Osteocyte (in vitro differentiated cells): ENCODE measurements around the gene EIF4B. TPM values are rescaled to one million over a fixed set of nuclear protein-coding genes. Genes with fewer than 3 reads are reported as not detected.
A peak's percentile ranks its signal among the peaks of the same experiment; 100 is the strongest.

Source experiments
- DNase-seq: peaks from one replicate; pipeline ENCODE4 v3.0.0; 2021; ENCODE audit warnings: mixed read lengths; ENCODE audit not compliant: unreplicated experiment; ENCODE audit errors: extremely low spot score
- H3K27ac Mint-ChIP-seq: one replicate; pipeline ENCODE4 v1.8.0; 2021; ENCODE audit warnings: mild to moderate bottlenecking, mixed read lengths; ENCODE audit not compliant: unreplicated experiment
- H3K27me3 Mint-ChIP-seq: one replicate; pipeline ENCODE4 v1.8.0; 2021; ENCODE audit warnings: mixed read lengths; ENCODE audit not compliant: unreplicated experiment
- H3K36me3 Mint-ChIP-seq: one replicate; pipeline ENCODE4 v1.8.0; 2021; ENCODE audit warnings: mixed read lengths; ENCODE audit not compliant: unreplicated experiment
- H3K4me1 Mint-ChIP-seq: one replicate; pipeline ENCODE4 v1.8.0; 2021; ENCODE audit warnings: mixed read lengths; ENCODE audit not compliant: unreplicated experiment
- H3K4me3 Mint-ChIP-seq: one replicate; pipeline ENCODE4 v1.8.0; 2021; ENCODE audit warnings: mild to moderate bottlenecking, moderate library complexity, mixed read lengths; ENCODE audit not compliant: unreplicated experiment
- H3K9me3 Mint-ChIP-seq: one replicate; pipeline ENCODE4 v1.8.0; 2021; ENCODE audit warnings: mixed read lengths; ENCODE audit not compliant: unreplicated experiment
- CTCF ChIP-seq: fragments of 200-600 bp; sonication (generic); IDR thresholded peaks from 2 replicates; pipeline ENCODE4 v1.5.0; 2021; ENCODE audit warnings: antibody characterized with exemption, mild to moderate bottlenecking, moderate library complexity
- long read RNA-seq: library from polyadenylated mRNA; unstranded; transcript quantifications from one replicate; pipeline ENCODE4 v2.0.0, GENCODE V29; 2021
- total RNA-seq: library from RNA; stranded (reverse); gene quantifications from 2 replicates; pipeline ENCODE4 v1.2.1, GENCODE V29; 2021

The EIF4B gene
- 516 and 555 TPM in 2 replicates for total RNA-seq
- long read RNA-seq, full-length matches to known transcripts: 2,049 of 2,609 reads
- long read RNA-seq, partial matches to known transcripts: 393 of 2,609 reads
- long read RNA-seq, other reads (novel, unspliced or antisense): 167 of 2,609 reads

DNA sequence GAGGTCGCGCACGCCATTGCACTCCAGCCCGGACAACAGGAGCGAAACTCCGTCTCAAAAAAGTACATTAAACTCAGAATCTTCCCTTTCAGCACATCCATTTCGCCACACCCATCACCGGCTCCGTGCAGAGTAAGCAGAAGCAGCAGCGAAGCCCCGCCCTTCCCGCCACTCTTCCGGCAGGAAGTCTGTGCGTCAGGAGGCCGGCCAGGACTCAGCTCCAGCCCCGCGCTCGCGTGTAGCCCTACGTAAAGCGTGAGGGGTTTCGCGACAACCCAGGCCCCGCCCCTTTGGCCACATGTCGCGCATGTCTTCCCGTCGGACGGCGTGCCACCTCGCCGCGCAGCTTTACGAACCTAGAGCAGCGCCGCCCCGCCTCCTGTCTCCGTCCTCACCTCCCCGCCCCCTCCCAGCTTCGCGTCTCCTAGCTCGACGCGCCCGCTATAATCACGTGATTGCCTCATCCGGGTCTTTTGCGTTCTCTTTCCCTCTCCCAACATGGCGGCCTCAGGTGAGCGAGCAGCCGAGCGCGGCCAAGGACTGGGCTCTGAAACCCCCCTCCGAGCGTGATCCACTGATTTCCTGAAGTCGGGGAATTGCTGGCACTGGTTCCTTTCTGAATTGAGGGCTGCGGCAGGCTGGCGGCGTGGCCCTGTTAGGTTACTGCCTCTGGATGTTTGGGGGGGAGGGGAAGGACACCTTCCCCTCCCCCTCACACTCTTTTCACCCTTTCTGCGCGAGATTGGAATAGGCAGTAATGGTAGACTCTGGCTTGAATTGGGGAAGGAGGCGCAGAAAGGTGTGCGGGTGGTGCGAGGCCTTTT lies at the start of gene EIF4B:
EIF4B (plus strand) TSS at position 471 of the 824 bp plus-strand sequence; CDS start at position 499, 28 bp downstream.
- no peaks in the 10 kb centered on the region for H3K9me3 Mint-ChIP-seq
- no peaks in the 10 kb centered on the region for H3K27me3 Mint-ChIP-seq
- H3K27ac Mint-ChIP-seq: peak within 1 kb of the TSS; percentile 98
- H3K4me3 Mint-ChIP-seq: peak within 1 kb of the TSS; percentile 99
- peaks cover 8% of the 10 kb centered on the region for H3K36me3 Mint-ChIP-seq
- DNase-seq: peak; percentile 100
- TF ChIP-seq CTCF: no peak
- peaks cover 48% of the 10 kb centered on the region for H3K4me1 Mint-ChIP-seq

DNA sequence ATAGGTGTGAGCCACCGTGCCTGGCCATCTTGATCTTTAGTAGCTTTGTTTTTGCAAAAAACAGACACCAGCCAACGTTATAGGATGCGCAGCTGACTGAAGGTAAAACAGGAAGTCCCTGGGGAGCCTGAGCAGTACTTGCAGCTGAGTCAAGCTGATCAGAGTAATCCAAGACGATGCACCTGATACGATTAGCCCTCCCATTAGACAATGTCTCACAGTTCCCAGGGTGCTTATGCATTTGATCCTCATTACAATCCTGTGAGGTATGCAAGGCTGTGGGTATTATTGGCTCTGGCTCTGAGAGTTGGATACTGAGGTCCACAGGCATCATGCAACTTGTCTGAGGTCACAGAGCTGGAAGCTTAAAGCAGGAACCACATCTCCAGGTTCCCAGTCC lies 49.3 kb upstream of the EIF4B start:
- H3K27me3 Mint-ChIP-seq: no peaks in the 10 kb centered on the region
- peaks cover 3% of the 10 kb centered on the region for H3K36me3 Mint-ChIP-seq
- no peak for TF ChIP-seq CTCF
- H3K4me1 Mint-ChIP-seq: peaks cover under 1% of the 10 kb centered on the region
- H3K4me3 Mint-ChIP-seq: no peak overlapping the region
- H3K27ac Mint-ChIP-seq: no peak overlapping the region
- H3K9me3 Mint-ChIP-seq: no peaks in the 10 kb centered on the region
- DNase-seq: no peak

DNA sequence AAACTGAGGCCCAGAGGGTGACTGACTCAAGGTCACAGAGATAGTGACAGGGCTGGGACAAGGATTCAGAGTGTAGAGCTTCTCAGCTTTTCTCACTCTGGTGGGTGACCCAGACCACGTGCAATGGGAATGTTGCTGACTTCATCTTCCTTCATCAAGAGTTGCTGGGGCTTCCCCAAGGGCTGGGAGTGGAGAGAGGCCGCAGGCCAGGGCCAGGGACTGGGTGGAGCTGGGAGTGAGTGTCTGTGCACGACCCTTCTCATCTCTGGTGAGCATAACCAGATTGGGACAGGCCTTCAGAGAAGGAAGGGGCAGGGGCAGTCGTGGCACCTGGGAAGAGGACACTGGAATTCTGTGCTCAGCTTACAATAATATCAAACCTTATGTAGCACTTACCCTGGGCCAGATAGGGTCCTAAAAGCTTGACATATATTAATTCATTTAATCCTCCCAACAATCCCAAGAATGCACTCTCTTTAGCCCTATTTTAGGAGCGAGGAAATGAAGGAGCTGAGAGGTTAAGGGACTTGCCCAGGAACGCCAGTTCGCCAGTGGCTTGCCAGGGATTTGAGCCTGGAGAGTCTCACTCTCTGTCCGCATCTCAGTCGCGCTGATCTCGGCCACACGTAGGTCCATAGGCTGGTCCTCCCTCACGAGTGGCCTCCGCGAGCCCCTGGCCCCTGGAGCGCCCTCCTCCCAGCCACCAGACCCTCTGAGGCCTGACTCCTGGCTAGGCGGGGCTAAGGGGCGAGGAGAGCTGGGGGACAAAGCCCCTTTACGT lies 41.5 kb upstream of the EIF4B start:
- Mint-ChIP-seq H3K9me3 (no peaks in the 10 kb centered on the region), H3K27me3 (no peaks in the 10 kb centered on the region), H3K27ac (no peak overlapping the region), H3K4me1 (peaks cover 3% of the 10 kb centered on the region), H3K4me3 (peak overlapping the region; percentile 14), H3K36me3 (no peaks in the 10 kb centered on the region)
- DNase-seq: no peak
- no peak for TF ChIP-seq CTCF

DNA sequence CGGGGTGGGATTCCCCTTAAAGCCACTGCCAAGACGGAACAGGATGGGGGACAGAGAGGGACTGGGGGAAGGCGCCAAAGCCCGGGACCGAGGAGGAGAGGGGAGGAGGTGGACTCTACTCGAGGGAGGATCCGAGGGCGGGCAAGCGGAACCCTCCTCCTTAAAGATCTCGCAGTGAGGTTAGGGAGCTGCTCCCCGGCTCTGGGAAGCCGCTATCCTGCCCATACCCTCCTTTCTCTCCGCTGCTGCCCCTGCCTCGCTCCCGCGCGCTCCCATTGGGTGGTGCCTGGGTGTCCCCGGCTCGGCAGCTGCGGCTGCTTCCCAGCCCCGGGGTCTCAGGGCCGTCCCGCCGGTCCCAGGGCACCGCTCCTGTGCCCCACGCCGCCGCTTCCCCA lies 40.9 kb upstream of the EIF4B start:
- no peaks in the 10 kb centered on the region for H3K36me3 Mint-ChIP-seq
- no peak for DNase-seq

More for the DNA sequence above, 40.9 kb upstream of the EIF4B start:
- Mint-ChIP-seq H3K27ac (no peak overlapping the region), H3K9me3 (no peaks in the 10 kb centered on the region), H3K4me1 (peaks cover 3% of the 10 kb centered on the region), H3K27me3 (no peaks in the 10 kb centered on the region), H3K4me3 (peak overlapping the region; percentile 14)
- TF ChIP-seq CTCF: no peak
